ENCODE measurements around the gene ANKRD45. TPM values are rescaled to one million over a fixed set of nuclear protein-coding genes. Genes with fewer than 3 reads are reported as not detected.
A peak's percentile ranks its signal among the peaks of the same experiment; 100 is the strongest.

ANKRD45 gene, protein sequence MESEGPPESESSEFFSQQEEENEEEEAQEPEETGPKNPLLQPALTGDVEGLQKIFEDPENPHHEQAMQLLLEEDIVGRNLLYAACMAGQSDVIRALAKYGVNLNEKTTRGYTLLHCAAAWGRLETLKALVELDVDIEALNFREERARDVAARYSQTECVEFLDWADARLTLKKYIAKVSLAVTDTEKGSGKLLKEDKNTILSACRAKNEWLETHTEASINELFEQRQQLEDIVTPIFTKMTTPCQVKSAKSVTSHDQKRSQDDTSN
- total RNA-seq (ENCODE audit: unreplicated experiment), result 1.3 TPM
- long read RNA-seq, partial matches to known transcripts, result 0 of 2 reads
- long read RNA-seq, other reads (novel, unspliced or antisense), result 0 of 2 reads

- Mint-ChIP-seq H3K27ac (ENCODE audit: unreplicated experiment) (peak within 1 kb of the TSS; percentile 91), H3K4me3 (ENCODE audit: unreplicated experiment) (peak within 1 kb of the TSS; percentile 89), H3K27me3 (ENCODE audit: unreplicated experiment) (no peaks in the 10 kb centered on the region), H3K9me3 (ENCODE audit: unreplicated experiment) (no peaks in the 10 kb centered on the region), H3K4me1 (ENCODE audit: unreplicated experiment) (peaks cover 8% of the 10 kb centered on the region), H3K36me3 (ENCODE audit: low read depth, unreplicated experiment) (peaks cover 3% of the 10 kb centered on the region)
- TF ChIP-seq CTCF (IDR thresholded peaks at IDR 0.05; ENCODE audit: unreplicated experiment), result no peak
- peak; percentile 84 for DNase-seq (ENCODE audit: low spot score)
Observed at GRCh38 chr1:173669491-173669941, at the start of gene ANKRD45. ANKRD45 (minus strand) TSS chr1:173669851; CDS start chr1:173659418, 10,433 bp downstream.

DNA sequence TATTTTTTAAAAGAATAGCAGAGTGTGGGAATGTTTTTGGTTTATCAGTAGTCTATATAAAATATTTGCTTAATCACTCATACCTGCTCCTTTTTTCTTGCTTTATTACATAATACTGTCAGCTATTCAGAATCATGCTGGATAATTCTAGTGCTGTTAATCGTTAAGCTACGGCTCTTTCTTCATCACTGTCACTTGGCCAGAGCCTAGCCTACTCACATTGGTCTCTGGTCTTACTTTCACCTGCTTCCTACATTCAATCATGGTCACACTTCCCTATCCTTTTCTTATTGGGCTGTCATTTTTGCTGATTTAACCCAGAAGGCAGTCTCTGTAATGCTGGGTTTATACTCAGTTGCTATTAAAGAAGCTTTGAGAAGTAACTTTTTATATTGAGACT, 47.6 kb upstream of the ANKRD45 start:
- Mint-ChIP-seq H3K36me3 (ENCODE audit: low read depth, unreplicated experiment) (peaks cover 9% of the 10 kb centered on the region), H3K27ac (ENCODE audit: unreplicated experiment) (no peak overlapping the region), H3K4me1 (ENCODE audit: unreplicated experiment) (peaks cover 29% of the 10 kb centered on the region), H3K27me3 (ENCODE audit: unreplicated experiment) (peaks cover 4% of the 10 kb centered on the region), H3K4me3 (ENCODE audit: unreplicated experiment) (peak overlapping the region; percentile 69), H3K9me3 (ENCODE audit: unreplicated experiment) (no peaks in the 10 kb centered on the region)
- TF ChIP-seq CTCF (IDR thresholded peaks at IDR 0.05; ENCODE audit: unreplicated experiment), result no peak
- no peak for DNase-seq (ENCODE audit: low spot score)

DNA sequence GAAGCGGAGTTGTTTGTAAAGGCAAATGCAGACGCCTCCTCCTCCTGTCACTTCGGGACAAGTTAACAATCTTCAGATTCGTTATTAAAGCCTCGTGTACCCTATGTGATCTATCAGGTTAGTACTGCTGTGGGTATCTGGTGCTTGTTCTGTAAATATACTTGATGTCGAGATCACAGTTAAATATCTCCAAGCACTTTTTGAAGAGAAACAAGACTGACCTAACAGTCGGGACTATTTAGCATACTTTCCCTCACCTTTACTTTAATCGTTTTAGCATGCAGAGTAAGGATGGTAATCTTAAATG, 45.8 kb upstream of the ANKRD45 start:
- H3K4me3 Mint-ChIP-seq (ENCODE audit: unreplicated experiment), result peak overlapping the region; percentile 99
- TF ChIP-seq CTCF (IDR thresholded peaks at IDR 0.05; ENCODE audit: unreplicated experiment), result no peak
- H3K27me3 Mint-ChIP-seq (ENCODE audit: unreplicated experiment), result peaks cover 4% of the 10 kb centered on the region
- H3K27ac Mint-ChIP-seq (ENCODE audit: unreplicated experiment), result peak overlapping the region; percentile 99
- peaks cover 31% of the 10 kb centered on the region for H3K4me1 Mint-ChIP-seq (ENCODE audit: unreplicated experiment)
- H3K9me3 Mint-ChIP-seq (ENCODE audit: unreplicated experiment), result no peaks in the 10 kb centered on the region
- DNase-seq (ENCODE audit: low spot score), result no peak
- peaks cover 4% of the 10 kb centered on the region for H3K36me3 Mint-ChIP-seq (ENCODE audit: low read depth, unreplicated experiment)

DNA sequence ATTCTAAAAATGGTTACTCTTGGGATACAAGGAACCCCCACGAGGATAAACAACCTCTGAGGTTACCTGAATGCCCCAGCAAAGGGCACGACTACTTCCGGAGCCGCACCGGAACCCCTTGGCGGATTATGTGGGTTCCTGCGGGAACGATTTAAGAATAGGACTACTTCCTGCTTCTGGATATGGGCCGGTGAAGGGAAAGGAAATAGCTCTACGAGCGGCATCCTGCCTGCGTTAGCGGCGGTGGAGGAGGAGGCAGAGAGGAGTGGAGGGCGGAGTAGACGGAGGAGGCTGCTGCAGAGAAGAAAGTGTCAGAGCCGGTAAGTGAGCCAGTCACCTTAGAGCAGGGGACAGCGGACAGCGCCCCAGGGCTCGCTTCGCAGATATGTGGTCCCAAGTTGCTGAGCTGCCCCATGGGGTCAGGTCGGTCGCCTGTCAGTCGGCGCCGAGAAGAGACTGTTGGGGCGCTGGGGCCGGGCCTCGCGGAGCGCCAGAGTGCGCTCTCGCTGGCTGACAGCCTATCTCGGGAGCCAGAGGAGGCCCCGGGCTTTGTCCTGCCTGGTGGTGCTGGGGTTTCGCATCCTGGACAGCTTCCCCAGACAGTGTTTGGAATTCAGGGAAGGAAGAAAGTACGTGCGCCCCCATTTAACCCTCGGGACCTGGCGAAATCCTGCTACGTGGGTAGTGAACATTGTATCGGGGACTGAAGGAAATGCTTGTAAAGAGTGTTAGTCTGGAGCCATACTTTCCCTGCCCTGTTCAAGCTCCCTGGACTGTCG, 45.3 kb upstream of the ANKRD45 start, which contains the start of gene KLHL20:
Gene KLHL20, plus strand, starts transcription at position 223 of the 779 bp plus-strand sequence. CDS start 1,063 bp downstream, outside the sequence.
- Mint-ChIP-seq H3K9me3 (ENCODE audit: unreplicated experiment) (no peaks in the 10 kb centered on the region), H3K27me3 (ENCODE audit: unreplicated experiment) (peaks cover 4% of the 10 kb centered on the region), H3K27ac (ENCODE audit: unreplicated experiment) (peak within 1 kb of the TSS; percentile 99), H3K36me3 (ENCODE audit: low read depth, unreplicated experiment) (no peaks in the 10 kb centered on the region), H3K4me3 (ENCODE audit: unreplicated experiment) (peak within 1 kb of the TSS; percentile 99), H3K4me1 (ENCODE audit: unreplicated experiment) (peaks cover 26% of the 10 kb centered on the region)
- TF ChIP-seq CTCF (IDR thresholded peaks at IDR 0.05; ENCODE audit: unreplicated experiment), result no peak
- DNase-seq (ENCODE audit: low spot score), result peak; percentile 79

- H3K36me3 Mint-ChIP-seq (ENCODE audit: low read depth, unreplicated experiment), result no peaks in the 10 kb centered on the region
- H3K4me1 Mint-ChIP-seq (ENCODE audit: unreplicated experiment), result peaks cover 26% of the 10 kb centered on the region
Observed at GRCh38 chr1:173714441-173714758, 44.7 kb upstream of the ANKRD45 start.

More at GRCh38 chr1:173714441-173714758, 44.7 kb upstream of the ANKRD45 start:
- peak overlapping the region; percentile 99 for H3K4me3 Mint-ChIP-seq (ENCODE audit: unreplicated experiment)
- peak overlapping the region; percentile 99 for H3K27ac Mint-ChIP-seq (ENCODE audit: unreplicated experiment)
- DNase-seq (ENCODE audit: low spot score), result no peak
- no peaks in the 10 kb centered on the region for H3K9me3 Mint-ChIP-seq (ENCODE audit: unreplicated experiment)
- H3K27me3 Mint-ChIP-seq (ENCODE audit: unreplicated experiment), result peaks cover 4% of the 10 kb centered on the region
- no peak for TF ChIP-seq CTCF (IDR thresholded peaks at IDR 0.05; ENCODE audit: unreplicated experiment)
